ENCODE data around the gene NT5C2.
"Not testable (repeated sequence)": the region's sequence is repeated elsewhere in the genome, so short reads cannot be mapped to it uniquely, and the experiment has no call there.

NT5C2 gene

GRCh38 chr10:103155471-103156085, 37.5 kb downstream of the NT5C2 start:
- DNase-seq = no peak

- no peak for DNase-seq
Measured at GRCh38 chr10:103154521-103155299, 38.4 kb downstream of the NT5C2 start.

GRCh38 chr10:103153302-103154197, 39.5 kb downstream of the NT5C2 start:
- no peak for DNase-seq

- no peak for DNase-seq
Measured at GRCh38 chr10:103149991-103150622, 43.0 kb downstream of the NT5C2 start.

GRCh38 chr10:103147645-103148044, 45.4 kb downstream of the NT5C2 start:
- DNase-seq = no peak

- no peak for DNase-seq
Measured at GRCh38 chr10:103145860-103146466, 47.1 kb downstream of the NT5C2 start.

- no peak for DNase-seq
Measured at GRCh38 chr10:103145046-103145445, 48.0 kb downstream of the NT5C2 start.

- no peak for DNase-seq
Measured at GRCh38 chr10:103144041-103144440, 49.0 kb downstream of the NT5C2 start.

GRCh38 chr10:103143641-103144040, 49.4 kb downstream of the NT5C2 start:
- DNase-seq = not testable (repeated sequence)

- DNase-seq = no peak
Measured at GRCh38 chr10:103141950-103142349, 51.1 kb downstream of the NT5C2 start.

GRCh38 chr10:103140469-103140868, 52.6 kb downstream of the NT5C2 start:
- no peak for DNase-seq

- DNase-seq = no peak
Measured at GRCh38 chr10:103139803-103140202, 53.3 kb downstream of the NT5C2 start.

- not testable (repeated sequence) for DNase-seq
Measured at GRCh38 chr10:103135168-103135567, 57.9 kb downstream of the NT5C2 start.

- DNase-seq = no peak
Measured at GRCh38 chr10:103130910-103131309, 62.2 kb downstream of the NT5C2 start.

GRCh38 chr10:103130180-103130579, 62.9 kb downstream of the NT5C2 start:
- not testable (repeated sequence) for DNase-seq

GRCh38 chr10:103127241-103127640, 65.8 kb downstream of the NT5C2 start:
- DNase-seq = no peak

- DNase-seq = no peak
Measured at GRCh38 chr10:103125323-103126267, 67.5 kb downstream of the NT5C2 start.

- DNase-seq = no peak
Measured at GRCh38 chr10:103124420-103125096, 68.5 kb downstream of the NT5C2 start.

- no peak for DNase-seq
Measured at GRCh38 chr10:103123282-103124024, 69.6 kb downstream of the NT5C2 start.
